CD4-positive, alpha-beta T cell treated with Interleukin-17A for 1 hour (primary cell): ENCODE measurements around the gene PTPRN2.
"Not testable (repeated sequence)": the region's sequence is repeated elsewhere in the genome, so short reads cannot be mapped to it uniquely, and the experiment has no call there.

Source experiments
- DNase-seq: peaks from one replicate; pipeline ENCODE4 v3.0.0-alpha.2; 2020

Gene PTPRN2

DNA sequence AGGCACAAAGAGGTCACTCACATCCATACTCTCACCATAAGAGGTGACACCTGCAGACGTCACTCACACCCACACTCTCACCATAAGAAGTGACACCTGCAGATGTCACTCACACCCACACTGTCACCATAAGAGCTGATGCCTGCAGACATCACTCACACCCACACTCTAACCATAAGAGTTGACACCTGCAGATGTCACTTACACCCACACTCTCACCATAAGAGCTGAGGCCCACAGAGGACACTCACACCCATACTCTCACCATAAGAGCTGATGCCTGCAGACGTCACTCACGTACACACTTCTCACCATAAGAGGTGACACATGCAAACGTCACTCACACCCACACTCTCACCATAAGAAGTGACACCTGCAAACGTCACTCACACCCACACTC is 255.1 kb downstream of the PTPRN2 start:
- not testable (repeated sequence) for DNase-seq

DNA sequence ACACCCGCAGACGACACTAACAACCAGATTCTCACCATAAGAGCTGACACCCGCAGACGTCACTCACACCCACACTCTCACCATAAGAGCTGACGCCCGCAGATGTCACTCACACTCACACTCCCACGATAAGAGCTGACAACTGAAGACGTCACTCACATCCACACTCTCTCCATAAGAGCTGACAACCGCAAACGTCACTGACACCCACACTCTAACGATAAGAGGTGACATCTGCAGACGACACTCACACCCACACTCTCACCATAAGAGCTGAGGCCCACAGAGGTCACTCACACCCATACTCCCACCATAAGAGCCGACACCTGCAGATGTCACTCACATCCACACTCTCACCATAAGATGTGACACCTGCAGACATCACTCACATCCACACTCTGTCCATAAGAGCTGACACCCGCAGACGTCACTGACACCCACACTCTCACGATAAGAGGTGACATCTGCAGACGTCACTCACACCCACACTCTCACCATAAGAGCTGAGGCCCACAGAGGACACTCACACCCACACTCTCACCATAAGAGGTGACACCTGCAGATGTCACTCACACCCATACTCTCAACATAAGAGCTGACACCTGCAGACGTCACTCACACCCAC is 255.7 kb downstream of the PTPRN2 start:
- DNase-seq: not testable (repeated sequence)

DNA sequence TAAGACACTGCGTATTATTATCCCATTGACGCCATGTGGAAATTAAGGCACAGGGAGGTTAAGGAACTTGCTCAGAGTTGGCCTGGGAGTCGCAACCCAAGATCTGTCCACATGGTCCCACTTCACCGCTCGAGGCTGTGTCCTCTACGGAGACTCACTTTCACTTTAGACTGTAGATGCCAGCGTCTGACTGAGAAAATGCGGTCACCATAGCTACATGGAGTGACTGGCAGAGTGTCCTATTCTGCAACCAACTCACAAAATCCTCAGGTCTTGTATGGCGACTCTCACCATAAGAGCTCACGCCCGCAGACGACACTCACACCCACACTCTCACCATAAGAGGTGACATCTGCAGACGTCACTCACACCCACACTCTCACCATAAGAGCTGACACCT is 257.9 kb downstream of the PTPRN2 start:
- DNase-seq: no peak

DNA sequence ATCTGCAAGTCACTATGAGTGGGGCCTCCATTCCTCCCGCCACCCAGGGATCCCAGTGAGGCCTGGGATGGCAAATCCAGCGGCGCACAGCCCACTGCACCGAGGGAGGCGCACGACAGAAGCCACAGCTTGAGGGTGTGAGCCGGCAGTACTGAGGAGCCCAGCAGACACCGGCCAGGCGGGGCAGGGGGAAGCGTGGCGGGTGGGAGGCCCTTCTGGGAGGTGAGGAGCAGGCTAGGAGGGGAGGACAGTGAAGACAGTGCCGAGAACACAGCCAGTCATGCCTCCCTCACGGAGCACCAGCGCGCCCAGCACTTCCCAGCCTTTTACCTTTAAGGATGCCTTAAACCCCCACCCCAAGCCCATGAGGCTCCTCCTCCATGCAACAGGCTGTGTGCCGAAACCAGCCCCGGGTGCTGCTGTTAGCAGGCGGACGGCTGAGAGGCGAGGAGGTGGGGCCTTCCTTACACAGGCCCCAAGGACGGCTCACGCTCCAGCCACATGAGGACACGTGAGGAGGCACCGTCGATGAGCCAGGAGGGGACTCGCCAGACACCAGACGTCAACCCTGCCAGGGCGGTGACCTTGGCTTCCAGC is 258.5 kb downstream of the PTPRN2 start:
- no peak for DNase-seq

DNA sequence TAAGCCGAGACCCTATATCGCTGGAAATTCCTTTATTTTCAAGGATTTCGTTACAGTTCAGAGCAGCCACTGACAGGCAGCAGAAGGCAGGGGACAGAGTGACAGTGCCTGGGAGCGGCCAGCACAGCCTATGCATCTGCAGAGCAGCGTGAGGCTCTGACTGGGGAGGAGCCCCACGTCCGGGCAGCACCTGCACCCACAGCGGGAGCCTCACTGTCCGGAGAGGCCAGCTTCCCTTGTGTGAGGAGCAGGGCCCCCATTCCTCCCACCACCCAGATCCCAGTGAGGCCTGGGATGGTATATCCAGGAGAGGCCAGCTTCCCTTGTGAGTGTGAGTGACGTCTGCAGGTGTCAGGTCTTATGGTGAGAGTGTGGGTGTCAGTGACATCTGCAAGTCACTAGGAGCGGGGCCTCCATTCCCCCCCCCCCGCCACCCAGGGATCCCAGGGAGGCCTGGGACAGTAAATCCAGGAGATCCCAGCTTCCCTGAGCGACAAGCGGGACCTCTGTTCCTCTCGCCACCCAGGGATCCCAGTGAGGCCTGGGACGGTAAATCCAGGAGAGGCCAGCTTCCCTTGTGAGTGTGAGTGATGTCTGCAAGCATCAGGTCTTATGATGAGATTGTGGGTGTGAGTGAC is 259.1 kb downstream of the PTPRN2 start:
- DNase-seq: no peak

DNA sequence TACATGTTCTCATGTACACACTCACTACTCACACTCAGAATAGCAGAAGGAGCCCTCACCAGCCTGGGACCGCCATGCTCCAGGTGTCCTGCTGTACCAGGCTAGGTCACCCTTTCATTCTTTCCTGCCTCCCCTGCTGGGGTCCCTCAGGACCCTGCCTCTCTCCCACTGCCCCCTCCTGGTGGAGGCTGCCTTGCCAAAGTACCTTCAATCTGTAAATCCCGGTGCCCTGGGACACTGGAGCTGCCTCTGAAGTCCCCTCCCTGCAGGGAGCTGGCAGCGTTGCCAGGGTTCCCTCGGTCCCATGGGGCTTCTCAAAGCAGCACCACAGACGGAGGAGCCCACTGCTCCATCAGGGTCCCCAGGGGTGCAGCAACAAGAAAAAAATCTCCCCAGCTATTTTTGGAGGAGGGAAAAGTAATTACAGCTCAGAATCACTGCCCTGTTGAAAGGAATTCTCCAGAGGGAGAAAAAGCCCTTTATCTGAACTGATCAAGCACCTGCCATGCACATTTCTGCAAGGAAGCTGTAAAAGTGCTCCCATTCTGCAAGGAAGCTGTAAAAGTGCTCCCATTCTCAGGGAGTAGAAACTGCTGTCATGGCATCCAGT is 259.9 kb downstream of the PTPRN2 start:
- DNase-seq: no peak

DNA sequence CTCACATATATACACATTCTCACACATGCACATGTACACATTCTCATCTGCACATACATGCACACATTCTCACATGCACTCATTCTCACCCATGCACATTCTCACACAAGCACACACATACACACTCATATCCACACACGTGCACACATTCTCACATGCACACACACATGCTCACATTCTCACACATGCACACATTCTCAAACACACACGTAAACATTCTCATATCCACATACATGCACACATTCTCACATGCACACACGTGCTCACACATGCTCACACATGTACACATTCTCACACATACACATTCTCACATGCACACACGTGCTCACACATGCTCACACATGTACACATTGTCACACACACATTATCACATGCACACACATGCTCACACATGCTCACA is 260.6 kb downstream of the PTPRN2 start:
- no peak for DNase-seq

DNA sequence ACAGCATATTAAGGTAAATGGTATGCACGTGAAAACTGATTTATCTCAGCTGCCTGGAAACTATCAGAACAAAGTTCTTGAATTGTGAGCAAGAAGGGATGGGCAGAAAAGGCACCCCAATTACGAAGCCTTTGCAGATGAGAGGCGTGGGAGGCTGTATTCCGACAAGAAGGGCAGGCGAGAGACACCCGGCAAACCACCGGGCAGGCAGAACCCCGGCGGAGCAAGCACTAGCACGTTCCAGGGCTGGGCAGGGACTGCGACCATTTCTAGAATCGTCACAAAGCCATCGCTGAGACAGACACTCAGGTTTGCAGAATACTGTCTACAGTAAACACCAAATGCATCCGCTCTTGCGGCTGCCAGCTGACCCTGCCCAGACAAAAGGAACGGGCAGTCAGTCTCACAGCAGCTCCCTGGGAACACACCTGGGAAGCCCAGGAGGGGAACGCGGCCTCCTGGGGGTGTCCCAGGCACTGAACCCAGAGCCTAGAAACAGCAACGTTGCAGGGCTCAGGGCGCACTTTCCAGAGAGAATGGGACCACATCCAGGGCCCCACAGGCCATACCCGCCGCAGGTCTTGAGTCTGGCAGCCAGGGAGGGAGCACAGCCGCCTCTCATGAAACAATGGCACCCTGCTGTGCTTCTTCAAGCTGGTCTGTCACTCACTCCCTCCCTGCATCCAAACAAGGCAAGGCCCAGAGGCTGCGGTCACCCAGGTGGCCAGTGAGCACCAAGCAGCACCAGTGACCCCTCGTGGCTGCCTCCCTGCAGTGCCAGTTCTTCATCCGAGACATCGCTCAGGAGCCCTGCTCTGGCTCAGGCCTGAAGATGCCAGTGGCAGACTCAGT is 261.9 kb downstream of the PTPRN2 start:
- no peak for DNase-seq

DNA sequence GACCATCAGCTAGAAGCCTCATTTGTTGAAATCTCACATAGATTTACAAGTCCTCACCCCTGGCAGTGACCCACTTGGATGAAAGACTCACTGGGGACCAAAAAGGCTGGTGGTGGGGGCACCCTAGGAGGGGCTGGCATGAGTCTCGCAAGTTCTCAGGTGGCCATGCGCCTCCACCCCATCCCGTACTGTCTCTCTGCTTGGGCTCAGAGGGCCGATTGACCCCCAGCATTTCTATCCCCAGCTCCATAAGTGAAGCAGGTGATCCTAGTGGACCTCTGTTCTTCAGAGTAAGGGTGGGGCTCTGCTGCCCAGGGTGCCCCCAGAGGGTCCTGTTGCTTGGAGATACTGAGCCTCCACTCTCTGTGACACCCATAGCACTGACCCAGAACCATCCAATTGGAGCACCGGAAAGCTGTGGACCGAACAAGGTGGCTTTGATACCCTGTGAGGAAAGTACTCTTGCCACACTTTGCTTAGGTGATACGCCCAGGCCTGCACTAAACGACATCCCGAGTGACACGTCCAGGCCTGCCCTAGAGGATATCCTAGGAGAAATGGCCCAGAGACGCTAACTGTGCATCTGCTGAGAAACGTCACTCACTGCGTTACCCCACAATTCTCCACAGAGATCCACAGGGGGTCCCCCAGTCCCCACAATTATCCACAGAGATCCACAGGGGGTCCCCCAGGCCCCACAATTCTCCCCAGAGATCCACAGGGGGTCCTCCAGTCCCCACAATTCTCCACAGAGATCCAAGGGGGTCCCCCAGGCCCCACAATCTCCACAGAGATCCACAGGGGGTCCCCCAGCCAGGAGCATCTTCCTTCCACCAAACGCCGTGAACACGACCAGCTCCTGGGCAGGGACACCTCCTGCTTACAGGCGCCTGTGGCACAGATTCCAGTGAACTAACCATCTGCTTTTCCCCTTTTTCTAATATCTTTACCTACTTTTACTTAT is 262.9 kb downstream of the PTPRN2 start:
- no peak for DNase-seq

DNA sequence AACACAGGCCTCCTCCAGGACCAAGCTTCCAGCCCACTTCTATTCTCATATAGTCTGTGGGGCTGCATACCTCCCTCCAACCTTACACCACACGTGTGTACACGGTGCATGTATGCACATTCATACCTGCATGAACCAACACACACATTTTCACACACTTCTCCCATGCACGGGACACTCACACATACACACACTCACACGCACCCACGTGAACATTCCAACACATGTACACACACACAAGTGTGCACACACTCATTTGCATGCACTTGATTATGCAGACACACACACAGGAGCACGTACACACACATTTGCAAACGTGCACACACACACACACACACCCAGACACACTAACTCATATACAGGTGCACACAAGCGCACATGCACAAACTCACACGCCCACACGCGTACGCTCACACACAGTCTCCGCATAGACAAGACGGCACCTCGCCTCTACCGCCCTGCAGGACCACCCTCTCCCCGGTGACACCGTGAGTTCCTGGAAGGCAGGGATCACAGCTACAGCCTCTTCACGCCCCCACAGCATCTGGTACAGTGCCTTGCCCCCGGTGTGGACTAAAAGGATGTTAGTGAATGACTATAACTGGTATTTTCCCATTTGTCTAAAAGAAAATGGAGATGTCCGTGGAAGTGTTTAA is 263.8 kb downstream of the PTPRN2 start:
- DNase-seq: no peak

DNA sequence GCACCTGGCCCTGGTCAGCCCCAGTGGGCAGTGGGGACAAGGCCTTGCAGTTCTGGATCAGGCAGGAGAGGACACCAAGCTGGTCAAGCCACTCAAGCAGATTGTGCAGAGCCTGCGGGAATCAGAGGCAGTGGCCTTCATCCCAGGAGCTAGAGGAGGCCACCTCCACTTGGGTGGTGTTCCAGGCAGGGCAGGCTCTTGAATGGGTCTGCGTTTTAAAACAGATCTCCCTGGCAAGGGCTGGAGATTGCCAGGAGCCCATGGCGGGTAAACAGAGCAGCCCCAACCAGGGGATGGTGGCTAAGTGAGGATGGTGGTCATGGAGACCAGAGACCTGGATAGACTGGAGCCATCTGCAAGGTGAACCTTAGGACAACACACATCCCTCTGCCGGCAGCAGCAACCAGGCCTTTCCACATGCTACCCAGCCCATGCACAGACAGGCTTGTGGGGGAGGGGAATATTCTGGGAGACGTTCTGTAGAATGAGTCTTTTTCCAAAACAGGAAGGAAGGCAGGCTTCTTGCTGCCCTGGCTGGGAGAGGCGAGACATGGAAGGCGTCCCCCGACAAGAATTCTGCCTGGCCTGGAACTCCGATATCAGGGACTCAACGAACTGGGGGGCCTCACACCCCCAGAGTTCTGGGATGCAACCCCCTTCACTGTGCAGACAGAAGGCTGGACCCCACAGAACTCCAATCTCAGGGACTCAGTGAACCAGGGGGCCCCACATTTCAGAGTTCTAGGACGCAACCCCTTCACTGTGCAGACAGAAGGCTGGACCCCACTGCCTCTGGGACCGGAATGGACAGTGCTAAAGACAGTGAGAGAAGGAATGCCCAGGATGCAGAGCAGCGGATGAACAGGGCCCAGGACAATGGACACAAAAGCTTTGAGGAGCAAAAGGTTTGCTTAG is 264.8 kb downstream of the PTPRN2 start:
- no peak for DNase-seq

DNA sequence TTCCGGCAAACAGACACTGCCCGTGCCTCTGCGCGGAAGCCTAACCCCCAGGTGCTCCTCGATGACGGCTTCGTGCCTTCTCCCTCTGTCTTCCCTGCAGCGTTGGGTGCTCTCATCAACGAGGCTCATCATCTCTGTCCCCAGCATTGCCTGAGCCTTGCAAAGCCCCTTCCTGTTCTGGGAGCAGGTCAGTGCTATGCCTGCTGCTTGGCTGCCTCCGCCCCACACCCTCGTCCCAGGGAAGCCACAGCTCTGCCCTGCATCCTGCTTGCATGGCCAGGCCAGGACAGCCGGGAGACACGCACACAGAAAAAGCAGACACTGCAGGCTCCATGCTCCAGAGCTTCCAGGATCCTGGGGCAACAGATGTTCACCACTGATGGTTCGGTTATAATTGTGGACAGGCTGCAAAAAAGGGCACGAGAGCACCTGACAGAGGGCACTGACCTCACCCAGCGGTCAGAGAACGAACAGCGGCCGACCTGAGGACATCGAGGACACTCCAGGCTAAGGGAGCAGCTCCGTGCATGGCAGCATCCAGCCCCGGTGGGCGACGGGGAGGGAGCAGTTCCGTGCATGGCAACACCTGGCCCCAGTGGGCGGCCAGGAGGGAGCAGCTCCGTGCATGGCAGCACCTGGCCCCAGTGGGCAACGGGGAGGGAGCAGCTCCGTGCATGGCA is 265.5 kb downstream of the PTPRN2 start:
- no peak for DNase-seq

DNA sequence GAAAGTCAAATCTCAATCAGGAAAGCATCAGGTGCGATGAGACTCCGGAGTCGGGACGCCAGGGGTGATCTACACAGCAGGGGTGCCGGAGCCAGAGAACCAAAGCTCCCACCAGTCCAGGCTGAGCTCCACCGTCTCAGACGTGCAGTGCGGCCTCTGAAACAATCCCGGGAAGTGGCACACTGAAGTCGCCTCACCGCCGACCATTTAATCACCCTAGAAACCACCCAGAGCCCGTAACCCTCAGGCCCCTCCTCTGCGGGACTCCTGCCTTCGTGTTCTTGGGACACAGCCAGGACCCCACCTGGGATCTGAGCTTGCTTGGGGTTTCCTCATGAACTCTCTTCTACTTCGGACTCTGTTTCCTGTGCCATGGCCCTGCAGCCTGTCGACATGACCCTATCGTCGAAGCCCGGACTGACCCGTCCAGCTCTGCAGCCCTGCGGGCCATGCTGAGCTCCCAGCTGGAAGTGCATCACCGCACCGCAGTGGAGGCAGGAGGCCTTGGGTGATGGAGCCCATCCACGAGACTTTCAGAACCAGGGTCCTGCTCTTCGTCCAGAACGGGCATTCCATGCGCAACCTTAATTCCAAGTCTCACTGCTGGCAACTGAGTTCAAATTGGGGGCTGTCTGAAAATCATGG is 266.4 kb downstream of the PTPRN2 start:
- no peak for DNase-seq

DNA sequence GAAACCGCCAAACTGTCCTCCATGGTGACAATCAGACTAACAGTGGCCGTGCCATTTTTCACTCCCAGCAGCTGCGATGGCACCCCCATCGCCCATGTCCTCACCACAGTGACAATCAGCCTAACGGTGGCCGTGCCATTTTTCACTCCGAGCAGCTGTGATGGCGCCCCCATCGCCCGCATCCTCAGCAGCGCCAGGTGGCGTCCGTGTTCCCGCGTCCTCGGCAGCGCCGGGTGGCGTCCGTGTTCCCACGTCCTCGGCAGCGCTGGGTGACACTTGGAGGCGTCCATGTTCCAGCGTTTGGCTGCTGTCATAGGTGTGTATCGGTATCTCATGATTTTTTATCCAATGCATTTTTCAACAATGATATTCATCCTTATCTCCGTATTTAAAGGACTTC is 267.3 kb downstream of the PTPRN2 start:
- DNase-seq: no peak

DNA sequence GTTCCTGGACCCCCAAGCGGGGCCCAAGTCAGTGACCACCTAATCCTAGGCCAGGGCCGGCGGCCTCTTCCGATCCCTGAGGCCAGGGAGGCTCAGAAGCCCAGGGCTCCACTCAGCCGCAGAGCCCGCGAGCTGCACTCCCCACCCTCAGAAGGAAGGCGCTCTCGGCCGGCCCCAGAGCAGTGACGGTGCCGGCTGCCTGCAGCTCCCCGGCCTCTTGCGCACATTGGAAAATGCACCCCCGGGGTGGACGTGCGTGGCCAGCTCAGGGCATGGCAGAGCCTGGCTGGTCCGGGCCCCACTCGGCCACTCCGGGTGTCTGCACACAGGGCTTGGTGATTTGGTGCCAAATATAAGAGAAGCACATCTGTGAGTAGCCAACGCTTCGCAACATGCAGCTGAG is 269.1 kb downstream of the PTPRN2 start:
- DNase-seq: no peak

DNA sequence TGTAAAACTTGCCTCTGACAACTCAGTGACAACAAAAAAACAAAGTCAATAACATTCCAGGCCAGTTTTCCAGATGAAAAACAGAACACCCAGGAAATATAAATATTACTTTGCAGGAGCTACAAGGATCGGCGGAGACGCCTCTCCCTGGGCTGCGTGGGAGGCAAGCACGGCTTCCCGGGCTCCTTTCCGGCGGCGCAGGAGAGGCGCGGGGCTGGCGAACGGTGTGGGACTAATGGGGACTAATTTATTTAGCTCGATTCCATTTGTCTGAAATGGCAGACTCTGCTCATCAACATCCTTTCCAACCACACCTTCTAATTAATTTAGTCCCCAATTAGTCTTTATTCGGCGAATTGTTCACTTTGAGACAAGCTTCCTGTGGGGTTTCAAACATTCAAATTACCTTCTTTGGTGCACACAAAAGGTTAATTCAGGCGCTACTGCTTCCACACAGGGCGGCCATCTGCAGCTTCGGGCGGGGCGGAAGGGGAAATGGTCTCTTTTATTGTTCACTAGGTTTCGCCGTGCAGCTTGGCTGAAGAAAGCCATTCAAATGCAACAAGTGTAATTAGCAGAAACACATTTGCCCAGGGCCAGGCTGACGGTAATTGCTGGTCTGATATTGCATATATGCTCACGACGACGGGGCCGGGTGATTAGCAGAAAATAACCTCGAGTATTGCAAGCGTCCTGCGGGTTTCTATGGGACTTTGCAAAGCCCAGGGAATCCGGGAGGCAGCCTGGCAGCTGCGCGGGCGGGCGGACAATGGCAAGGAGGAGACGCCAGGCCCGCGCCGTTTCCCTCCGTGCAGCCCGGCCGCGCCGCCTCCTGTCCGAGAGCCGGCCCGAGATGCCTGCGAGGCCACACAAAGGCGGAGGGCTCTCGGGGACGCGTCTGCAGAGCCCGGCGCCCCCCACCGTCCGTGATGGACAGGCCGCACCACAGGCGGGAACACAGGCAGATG is 270.1 kb downstream of the PTPRN2 start:
- no peak for DNase-seq

DNA sequence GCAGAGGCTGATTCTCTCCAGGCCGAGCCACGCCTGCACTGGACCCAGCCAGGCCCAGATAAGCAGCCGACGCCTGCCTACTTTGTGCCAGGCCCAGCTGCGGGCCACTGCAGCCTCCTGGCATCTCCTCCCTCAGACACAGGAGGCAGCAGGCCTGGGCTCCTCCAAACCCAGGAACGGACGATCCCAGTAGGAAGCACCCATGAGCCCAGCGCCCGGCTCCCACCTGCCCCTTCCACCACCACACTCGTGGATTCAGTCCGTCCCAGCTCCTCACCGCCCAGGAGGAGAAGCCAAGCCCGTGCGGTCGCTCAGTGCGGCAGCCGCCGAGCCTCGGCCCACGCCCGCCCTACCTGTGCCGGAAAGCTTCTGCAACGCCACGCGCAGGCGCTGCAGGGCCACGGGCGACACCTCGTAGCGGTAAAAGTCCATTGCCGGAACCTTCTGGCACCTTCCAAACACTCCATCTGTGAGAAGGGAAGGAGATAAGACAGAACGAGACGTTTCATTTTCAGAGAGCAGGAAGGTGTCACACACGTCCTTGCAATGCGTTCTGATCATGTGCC is 271.1 kb downstream of the PTPRN2 start:
- DNase-seq: no peak

DNA sequence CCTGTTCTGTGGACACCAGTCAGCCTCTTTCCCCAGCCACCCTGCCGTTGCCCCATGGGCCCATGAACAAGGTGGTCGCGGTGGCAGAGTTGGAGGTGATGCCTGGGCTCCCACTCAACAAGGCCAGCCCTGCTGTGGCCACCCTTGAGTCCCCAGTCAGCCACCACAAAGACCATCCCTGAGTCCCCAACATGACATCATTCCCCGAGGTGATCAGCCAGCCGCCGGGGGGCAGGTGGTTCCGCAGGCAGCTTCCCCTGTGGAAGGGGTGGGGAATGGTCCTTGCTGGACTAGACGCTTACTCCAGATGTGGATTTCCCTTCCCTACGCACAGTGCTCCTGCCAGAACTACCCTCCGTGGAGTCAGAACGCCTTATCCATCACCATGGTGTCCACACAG is 271.7 kb downstream of the PTPRN2 start:
- no peak for DNase-seq
